Glomerular endothelial cell (primary cell): ENCODE data around the gene GASK1B. TPM values are rescaled to one million over a fixed set of nuclear protein-coding genes. Genes with fewer than 3 reads are reported as not detected.

Experiments used
- DNase-seq: peaks from one replicate; pipeline ENCODE4 v3.0.0-alpha.2; 2011; ENCODE audit warnings: low read depth, low spot score; ENCODE audit errors: extremely low read depth
- total RNA-seq: library from RNA; depleted of rRNA; stranded (reverse); fragments of >200 nt; gene quantifications from 2 replicates; pipeline ENCODE4 v1.2.3, GENCODE V29; 2015

The GASK1B gene
- total RNA-seq, 1 donor from 2014 or later: 157 TPM

DNA sequence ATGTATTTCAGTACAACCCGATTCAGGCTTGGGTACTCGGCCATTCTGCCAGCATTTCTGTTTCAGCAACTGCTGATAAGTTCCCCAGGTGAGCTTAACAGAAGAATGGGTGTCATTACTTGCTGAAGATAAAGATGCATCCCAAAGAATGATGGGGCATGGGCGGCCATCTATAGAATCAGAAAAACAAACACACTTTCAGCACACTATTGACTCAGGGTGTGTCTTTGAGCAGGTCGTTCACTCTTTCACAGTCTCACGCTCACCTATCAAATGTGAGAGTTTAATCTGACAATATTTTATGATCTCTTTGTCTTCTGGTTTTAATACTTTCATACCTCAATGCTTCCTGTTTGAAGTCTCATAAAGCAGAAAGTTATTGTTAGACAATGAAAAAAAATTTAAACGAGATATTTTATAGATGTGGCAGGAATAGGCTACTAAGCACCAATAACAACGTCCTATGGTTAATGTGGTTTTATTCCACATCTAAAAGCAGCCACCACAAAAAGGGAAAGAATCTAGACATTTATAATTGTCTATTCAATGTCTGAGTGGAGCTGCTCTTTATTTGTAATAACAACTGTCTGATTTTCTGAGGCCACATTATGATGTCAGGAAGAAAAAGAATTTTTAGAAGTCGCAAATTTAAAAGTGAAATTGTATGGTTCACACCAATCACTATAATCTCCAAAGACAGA is 17.0 kb downstream of the GASK1B start:
- DNase-seq: no peak

DNA sequence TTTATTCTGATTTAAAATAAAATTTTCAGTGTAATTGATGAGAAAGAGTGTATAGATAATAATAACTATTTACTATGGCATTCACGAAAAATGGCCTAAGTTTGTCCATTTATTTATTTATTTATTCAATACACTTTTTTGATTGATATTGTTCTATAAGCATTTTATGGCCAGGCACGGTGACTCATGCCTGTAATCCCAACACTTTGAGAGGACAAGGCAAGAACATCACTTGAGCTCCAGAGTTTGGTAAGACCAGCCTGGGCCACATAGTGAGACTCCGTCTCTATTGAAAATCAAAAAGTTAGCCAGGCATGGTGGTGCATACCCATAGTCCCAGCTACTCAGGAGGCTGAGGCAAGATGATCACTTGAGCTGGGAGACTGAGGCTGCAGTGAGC is 25.7 kb downstream of the GASK1B start:
- DNase-seq: no peak

DNA sequence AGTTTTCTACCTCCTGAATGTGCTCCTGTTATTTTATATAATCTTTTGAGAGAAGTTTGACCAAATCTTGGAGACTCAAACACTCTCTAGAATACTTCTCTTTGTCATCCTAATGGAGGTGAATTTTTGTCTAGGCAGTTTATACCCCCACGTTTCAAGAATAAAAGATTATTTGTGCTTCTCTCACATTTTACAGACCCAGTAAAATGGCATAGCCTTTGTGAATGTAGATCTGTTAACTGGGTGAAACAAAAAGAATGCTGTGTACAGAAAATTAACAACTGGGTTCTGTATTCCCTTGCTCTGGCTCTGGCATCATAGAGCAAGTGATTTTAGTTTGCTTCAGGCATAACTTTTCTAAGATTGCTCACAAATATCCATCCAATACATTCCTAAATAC is 26.1 kb downstream of the GASK1B start:
- no peak for DNase-seq

DNA sequence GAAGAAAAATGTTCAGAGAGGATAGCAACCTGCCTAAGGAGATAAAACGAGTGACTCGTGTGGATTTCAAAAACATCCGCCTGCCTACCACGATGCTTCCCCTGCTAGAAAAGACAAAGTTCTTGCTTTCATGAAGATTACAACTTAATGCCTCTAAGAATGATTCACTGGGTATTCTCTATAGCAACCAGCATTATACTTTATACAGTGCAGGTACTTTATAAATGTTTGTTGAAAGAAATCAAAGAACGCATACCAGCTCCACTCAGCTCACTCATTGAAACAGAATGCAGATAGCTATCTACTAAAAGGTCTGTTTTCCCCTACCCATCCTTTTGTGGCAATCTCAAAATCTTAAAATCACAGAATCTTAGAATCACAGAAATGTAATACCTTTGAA is 33.7 kb downstream of the GASK1B start:
- no peak for DNase-seq

DNA sequence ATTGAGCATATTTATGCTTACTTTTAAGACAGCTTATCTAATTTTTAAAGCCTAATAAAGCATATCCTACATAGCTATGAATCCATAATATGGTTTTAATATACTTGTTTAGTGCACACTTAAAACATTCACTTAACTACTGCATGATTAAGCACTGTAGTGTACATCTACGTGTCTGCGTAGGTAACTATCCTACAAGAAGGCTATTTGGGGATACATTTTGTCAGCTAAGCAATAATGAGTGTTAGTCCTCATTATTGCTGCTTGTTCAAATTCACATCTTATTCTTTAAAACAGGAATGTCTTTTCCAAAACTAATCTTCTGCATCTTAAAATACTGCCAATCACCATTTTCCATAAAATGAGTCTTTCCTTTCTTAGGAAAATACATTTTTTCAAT is 38.6 kb downstream of the GASK1B start:
- no peak for DNase-seq

DNA sequence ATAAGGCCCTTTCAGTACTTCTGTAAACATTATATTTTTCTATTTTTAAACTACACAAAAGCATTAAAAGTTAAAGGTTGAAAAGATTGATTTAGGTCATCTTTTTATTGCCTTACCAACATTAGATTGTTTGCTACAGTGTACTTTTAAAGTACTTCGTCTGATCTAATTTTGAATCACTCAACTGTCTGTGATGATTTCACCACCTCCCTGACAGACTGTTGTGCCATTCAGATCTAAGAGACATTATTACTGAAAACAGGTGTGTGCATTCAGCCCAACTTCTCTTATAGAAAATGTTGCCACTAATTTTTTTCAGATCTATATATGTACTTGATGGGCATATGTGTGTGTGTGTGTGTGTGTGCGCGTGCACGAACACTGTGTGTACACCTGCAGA is 39.3 kb downstream of the GASK1B start:
- no peak for DNase-seq

DNA sequence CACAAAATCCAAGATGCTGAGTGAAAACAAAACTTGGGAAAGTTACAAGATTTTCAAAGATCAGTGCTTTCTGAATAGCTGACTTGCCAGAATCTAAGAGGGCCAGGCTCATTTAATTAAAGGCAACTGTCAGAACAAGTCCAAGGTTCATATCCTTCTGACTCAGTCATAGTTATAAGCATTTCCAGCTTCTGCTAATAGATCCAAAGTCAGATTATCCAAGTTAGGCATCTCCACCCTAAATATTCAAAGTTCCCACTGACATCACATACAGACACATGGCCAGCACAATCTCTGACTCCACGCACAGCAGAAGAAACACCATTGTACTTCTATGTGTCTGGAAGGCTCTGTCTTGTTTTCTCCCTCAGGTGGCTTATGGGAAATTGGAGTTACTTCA is 41.8 kb downstream of the GASK1B start:
- no peak for DNase-seq

DNA sequence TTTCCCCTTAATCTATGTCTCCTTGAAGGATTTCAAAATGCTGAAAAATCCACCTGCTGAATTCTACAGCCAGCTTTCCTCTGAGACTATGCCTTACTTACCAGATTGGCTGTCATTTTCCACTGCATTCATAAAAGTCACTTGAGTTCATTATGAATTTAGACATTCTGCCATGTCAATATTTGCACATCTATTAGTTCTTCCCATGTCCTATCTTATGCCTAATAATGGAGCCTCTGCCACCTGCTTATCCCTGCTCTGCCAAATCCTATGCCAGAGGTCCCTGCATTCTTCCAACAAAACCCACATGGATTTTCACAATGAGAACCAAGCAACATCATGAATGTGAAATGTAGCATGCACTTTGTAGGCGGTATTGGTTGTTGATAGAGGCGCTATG is 42.6 kb downstream of the GASK1B start:
- no peak for DNase-seq

DNA sequence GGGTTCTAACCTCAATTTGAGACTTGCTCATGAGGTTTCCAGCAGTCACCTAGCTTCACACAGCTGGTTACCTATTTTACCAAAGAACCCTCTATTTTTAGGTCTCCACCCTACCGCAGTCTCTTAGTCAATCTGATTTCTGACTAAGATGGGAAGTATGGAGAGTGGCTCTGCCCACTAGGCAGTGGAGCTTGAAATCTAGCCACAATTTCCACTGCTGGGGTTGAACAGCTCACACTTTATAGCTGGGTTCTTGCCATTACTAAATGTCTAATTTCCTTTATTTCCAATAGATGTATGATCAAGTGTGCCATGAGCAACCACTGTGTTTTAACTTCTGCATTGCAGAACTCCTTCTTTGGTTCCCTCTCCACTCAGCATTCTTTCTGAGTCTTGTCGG is 43.1 kb downstream of the GASK1B start:
- DNase-seq: no peak

DNA sequence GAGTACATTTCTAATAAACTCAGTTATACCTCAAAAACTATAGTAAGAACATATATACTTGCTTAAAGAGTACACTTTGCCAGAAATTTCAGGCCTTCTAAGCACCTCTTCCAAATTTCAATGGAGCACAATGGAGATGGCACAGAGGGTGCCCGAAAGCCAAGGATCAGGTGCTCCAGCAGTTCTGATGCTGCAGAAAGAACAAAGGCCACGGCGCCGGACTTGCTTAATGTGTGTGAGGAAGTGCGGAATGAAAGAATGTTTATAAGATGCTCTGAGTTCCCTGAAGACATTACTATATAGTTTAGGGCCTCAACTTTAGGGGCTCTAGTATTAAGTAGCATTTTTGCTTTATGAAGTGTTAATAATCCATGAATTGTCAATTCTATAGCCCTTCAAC is 44.3 kb downstream of the GASK1B start:
- no peak for DNase-seq

DNA sequence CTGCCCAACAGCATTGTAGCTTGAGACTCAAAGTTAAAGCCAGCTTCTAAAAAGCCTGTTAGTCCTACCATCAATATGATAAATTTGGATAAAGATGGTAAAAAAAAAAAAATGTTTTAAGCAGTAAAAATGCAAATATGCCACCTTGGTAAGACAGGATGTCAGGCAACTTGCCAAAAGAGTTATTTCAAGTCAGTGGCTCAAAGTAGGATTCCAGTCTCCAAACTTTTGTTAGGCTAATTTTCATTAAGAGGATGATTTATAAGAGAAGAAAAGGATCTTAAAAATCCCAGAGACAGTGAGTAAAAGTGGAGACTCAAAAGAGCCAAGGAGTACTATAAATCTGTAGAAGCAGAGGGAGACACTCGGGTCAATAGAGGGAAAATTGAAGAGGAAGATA is 47.5 kb downstream of the GASK1B start:
- DNase-seq: no peak

Other genes starting within 250 kb of the GASK1B start
- gene TMEM144, start 37.5 kb upstream of the GASK1B start, total RNA-seq: 2.7 and 8.7 TPM in 2 replicates